Stimulated activated CD8-positive, alpha-beta memory T cell treated with anti-CD3 and anti-CD28 coated beads, Interleukin-4, amount 100 ng/mL, for 4 hours (primary cell): ENCODE data around the gene CDS1.
"Not testable (repeated sequence)": the region's sequence is repeated elsewhere in the genome, so short reads cannot be mapped to it uniquely, and the experiment has no call there.

Source experiments
- DNase-seq, 2 donors: peaks; one replicate each; pipeline ENCODE4 v3.0.0-alpha.2; 2020; ENCODE audit warnings: low read depth in 2 of 2, low spot score in 1 of 2

The CDS1 gene

DNA sequence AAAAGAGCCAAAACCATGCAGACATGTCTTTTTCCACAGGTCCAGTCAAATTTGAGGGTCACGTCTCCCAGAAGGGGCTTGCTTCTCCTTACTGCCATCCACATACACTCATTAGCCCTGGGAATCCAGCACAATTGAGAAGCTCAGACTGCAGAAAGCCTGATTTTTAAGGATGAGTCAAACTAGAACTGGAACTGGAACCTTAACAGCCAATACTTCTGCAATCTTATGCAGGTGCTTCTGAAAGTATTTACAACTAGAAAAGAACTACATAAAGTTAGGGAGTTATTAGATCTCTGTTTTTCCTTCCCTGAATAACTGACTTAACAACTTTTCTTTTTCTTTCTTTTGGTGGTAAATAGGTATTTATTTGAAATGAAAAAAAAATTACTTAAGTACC is 86.3 kb downstream of the CDS1 start:
- no peak for DNase-seq

DNA sequence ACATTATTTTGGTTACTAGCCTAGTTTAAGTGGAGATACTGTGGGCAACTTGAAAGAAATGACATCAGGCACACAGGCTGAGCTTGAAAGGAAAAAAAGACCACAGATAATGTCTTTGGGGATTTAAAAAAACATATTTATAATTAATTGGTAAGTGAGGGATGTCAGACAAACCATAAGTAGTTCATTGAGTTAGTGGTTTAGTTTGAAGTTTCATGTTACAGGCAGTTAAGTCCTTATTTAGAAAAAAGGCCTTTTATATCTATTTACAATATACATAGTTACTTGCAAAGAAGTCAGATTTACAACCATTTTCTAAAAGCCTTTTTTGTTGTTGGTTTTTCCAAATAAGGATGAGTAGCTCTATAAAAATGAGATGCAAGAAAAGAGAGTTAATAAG is 89.2 kb downstream of the CDS1 start:
- no peak for DNase-seq

DNA sequence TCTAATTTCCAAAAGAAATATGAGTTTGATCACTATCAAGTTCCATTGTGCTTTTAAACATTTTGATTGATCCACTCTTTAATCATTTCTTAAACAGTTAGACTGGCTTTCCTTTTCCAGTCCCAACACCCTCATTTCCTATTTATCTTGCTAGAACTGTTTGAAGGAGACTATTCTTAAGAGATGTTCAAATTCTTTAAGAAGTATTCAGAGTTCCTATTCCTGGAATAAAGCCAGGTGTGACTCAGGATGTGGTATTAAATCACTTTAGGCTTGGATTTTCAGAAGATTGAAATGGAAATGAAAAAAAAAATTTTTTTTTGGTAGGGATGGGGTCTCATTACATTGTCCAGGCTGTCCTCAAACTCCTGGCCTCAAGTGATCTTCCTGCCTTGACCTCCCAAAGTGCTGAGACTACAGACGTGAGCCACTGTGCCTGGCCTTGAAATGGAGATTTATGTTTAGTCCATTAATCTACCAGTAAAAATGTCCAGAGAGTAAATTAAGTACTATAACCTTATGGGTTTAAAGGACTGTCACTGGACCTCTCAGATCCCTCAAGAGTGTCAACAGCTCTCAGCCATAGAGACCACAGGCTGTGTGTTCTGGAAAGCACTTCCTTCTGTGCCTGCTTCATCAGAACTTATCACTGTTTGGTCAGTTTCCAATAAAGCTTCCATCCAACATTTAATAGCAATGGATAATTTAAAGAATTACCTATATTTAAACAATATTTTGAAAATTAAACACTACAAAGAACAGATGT is 90.7 kb downstream of the CDS1 start:
- DNase-seq = no peak

DNA sequence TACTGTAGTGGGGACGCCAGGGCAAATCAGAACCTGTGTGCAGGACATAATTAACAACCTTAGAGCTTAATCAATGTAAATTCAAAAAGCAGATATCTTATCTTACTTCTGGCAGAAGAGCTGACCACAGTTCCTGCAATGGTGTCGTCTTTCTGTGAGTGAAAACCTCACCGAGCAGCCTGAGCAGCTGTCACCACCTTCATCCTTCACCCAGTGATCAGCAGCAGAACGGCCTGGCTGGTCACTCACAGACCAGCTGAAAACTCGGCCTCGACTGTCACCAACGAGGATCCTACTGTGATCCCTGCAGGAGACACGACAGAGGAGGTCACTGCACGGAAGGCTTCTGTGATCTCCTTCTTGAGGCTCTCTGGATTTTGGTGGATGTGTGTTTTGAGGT is 94.2 kb downstream of the CDS1 start:
- no peak for DNase-seq

DNA sequence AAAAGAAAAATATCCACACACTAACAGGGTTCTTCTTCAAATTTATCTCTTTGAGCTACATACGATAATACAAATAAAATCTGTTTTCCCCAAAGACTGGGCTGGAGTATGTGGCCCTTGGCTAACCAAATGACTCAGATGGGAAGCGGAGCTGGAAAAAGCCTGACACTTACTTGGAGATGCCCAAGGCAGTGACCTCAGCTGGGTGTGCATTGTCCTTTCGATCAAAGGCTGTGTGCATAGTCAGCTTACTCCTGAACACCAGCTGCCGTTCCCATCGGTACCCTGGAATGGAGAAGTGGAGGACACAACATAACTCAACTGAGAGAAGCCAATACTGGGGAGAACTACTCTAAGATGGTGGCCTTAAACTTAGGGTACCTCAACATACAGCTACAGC is 95.1 kb downstream of the CDS1 start:
- no peak for DNase-seq

DNA sequence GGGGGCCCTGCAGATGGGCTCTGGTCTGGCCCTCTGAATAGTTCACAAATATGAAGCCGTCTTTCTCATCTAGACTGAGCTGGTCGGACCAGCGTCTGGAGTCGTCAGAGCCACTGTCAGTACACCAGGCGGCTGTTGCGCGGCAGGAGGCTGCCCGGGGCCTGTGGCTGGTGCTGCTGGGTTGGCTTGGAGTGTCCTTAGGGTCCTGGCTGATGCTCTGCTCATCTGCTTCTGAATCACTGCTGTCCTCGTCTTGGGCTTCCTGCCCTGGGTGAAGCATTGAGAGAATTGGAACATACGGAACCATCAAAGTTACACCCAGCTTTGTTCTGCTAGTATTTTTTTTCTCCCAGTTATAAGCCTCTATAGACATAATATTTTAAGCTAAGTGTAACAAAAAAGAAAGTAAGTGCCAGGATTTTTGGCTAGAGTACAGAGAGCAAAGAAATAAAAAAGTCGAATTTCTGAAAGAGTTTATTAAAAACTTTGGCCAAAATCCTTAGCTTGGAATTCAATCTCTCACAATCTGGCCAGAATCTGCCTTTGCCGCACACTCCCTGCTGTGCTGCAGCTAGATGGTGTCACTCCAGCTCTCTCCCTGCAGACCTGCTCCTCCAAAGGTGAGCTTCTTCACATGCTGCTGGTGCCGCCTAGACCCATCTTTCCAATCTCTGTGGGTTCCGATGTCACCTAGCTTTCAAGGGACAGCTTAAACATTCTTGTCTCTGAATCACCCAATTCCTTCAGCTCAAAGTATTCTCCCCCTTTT is 96.2 kb downstream of the CDS1 start:
- DNase-seq = no peak

DNA sequence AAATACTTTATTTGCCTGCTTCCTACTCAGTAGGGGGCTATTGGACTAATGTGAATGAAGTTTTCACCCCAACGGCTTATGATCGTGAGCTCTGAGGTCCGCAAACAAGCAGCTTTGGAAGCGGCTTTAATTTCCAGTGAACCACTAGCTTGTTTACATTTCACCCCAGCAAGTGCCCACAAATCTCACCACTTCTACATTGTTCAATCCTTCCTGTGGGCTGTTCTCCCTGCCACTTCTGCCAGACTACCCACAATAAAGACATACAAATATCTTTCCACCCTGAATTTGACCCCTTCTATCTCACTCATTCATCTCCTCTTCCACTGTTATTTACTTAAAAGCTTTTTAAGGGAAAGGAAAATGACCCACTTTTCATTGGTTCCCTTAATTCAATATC is 98.0 kb downstream of the CDS1 start:
- DNase-seq = no peak

DNA sequence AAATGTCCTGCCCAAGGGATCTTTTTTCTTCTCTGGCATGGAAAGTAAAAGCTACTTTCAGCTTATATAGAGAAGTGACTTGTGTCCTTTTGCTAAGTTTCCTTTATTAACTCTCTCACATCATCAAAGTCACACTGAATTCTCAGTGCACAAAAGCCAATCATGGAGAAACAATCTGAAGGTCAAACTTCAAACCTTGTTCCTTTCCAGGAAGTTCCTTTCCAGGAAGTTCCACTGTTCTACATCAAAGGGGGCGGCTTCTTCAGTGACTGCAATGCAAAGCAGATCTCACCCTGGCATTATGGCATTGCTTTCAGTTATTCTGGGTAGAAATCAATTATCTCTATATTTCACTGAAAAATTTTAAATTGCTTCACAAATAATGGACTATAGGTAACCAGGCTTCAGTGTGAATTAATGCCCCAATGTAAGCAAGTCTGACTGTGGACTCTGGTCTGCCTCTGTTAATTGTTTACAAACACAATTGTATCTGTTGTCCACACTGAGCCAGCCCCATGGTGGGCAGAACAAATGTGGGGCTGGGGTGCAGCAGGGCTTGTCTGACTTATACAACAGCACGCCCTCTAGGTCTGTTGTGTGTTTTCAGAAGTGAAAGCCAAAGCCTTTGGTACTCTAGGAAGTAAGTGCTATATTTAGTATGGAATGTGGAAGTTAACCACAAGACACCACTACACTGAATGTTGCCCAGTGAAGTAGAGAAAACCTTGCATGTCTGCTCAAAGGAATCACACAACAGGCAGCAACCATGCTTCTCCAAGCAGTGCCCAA is 98.8 kb downstream of the CDS1 start:
- no peak for DNase-seq

DNA sequence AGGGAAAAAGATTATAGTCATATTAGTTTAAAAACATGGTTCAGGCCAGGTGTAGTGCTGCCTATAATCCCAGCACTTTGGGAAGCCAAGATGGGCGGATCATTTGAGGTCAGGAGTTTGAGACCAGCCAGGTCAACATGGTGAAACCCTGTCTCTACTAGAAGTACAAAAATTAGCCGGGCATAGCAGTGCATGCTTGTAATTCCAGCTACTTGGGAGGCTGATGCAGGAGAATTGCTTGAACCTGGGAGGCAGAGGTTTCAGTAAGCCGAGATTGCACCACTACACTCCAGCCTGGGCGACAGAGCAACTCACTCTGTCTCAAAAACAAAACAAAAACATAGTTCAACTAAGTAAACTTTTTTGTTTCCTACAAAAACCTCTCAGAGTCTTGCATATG is 99.7 kb downstream of the CDS1 start:
- DNase-seq = not testable (repeated sequence)

DNA sequence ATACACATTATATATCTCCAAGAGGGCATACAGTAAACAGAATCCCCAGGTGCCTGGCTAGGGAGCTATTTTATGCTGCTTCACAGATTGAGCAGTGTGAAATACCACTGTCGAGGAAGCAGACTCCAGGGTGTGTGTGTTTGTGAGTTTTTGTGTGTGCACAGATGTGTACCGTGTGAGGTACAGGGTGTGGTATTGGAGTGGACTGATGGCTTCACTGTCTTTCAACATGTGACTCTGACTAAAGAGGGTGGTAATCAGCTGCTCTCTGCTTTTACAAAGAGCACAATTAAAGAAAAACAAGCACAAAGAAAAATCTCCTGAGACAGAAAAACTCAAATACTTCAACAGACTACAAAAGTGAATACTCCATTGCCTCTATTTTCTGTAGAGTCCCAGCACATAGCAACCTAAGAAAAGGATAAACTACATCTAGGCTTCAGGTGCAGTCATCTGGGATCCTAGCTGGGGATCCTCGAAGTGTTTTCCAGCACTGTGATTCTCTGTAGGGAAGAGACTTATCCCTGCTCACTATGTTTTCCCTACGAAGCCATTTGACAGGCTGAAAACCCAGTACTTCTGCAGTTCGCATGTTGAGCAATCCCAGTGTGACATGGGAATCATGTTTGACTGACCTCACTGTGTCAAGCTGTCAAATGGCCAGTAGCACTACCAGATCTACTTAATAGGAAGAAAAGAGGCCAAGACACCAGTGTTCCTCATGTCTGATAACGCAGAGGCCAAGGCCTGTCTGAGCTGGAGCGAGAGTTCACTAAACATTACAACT is 100.3 kb downstream of the CDS1 start:
- no peak for DNase-seq

DNA sequence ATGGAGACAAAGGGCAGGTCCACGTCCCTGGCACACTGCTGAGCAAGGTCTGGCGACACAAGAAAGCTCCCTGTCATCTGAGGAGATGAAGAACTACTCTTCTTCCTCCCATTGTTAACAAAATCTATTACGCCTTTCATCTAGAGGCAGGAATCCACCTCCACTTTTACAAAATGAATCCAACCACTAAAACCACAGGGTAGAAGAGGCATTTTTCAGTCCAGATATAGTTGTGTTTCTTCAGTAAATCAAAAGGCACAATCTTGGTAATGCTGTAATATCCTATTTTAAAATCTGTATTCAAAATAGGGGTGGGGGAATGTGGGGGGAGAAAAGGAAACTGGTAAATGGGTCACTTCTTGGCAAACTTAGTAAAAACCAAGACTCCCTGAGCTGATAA is 101.4 kb downstream of the CDS1 start:
- no peak for DNase-seq

DNA sequence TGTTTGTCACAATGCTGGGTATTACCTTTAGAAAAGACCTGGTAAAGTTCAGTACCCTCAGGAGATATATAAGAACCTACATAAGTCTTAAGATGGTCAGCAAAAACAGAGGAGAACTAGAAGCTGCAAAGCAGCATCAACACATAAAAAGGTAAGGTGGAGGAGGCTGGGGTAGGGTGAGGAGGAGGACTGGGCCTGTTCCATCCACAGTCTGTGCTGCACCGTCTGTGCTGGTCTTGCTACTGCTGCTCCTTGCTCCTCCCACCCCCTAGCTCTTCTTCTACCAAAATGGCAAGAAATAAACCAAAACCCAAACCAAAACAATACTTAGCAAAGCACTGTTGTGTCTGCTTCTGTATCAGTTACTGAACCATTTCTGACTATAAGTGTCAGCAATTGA is 102.2 kb downstream of the CDS1 start:
- DNase-seq = no peak

DNA sequence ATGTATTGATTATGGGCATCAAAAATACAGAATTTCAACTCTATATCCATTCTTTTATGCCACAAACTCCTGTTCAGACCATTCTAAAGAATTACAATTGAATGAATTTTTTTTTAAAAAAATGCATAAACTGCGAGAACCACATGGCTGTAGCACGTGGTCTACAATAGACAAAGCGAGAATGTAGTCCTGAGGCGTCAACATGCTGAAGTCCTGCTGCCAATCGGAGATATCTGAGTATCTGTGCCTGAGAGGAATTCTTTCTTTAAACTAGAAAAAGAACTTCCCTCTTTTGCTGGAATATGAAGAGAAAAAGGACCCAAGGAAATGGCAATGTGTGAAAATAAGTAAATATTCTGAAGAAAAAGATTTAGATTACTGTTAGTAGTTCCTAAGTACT is 105.7 kb downstream of the CDS1 start:
- no peak for DNase-seq

DNA sequence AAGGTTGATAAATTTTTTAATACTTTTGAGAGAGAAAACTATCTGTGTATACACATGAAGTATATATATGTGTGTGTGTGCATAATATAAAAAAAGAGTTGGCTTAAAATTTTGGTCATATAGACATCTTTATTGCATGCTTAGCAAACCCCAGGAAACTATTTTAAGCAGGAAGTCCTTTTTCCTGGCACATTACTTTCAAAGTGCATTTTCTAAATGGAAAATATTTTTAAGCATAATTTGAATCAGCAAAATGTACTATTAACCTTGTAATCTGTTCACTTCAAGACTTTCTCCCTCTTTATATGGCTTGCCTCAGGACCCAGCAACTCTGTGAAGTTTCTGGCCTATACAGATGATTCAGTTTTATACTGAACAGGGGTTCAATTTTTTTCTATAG is 106.3 kb downstream of the CDS1 start:
- no peak for DNase-seq

DNA sequence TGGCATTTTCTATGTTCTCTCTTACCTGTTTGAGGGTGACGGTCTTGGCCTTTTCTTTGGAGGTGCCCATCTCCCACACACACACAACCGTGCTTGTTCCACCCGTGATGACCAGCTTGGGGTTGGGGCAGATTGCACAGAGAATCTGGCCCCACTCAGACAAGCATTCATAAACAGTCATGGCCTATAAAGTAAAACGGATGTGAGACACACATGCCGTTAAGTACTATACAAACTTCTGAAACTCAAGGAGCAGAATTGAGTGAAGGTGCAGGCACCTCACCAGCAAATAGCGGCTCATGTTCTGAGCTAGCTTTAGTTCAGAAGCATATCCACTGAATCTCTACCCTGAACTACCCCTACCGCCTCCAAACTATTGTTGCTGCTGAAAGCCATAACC is 107.6 kb downstream of the CDS1 start:
- no peak for DNase-seq

DNA sequence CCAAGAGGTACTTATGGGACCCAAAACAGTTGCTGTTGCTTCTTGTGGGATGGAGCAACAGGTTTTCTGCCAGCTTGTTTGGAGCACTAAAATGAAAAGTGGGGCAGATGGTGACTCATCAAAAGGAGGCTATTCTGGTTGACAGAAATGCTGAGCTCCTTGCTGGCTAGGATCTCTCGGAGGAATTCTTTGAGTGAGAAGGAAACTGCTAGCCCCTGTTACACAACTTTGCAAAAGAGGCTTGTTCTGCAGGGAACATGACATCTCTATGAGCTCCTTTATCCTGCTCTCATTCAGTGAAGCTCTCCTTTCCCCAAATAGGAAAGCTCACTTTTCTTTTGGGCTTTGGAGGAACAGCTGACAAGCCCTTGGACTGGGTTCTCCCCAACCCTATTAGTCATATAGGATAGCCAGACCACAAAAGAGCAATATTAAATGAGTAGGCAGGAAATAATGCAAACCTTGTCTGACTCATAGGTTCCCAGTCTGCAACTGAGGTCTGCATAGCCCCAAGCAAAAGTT is 108.3 kb downstream of the CDS1 start:
- DNase-seq = no peak

DNA sequence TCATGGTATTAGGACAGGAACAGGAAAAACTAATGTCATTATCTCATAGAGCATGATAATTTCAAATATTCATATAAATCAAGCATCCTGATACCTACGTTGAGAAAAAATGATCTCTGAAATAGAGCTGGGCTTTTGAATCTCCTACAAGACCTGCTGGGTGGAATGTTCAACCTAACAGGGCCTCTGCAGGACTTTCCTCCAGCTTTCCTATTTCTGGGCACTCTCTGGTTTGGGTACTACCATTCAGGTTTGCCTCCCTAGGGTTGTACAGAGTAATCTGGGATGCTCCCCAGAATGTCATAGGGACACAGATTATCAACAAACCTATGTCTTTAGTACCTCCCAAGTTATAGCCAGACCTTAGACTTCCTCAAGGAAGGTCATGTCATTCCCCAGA is 108.9 kb downstream of the CDS1 start:
- no peak for DNase-seq

DNA sequence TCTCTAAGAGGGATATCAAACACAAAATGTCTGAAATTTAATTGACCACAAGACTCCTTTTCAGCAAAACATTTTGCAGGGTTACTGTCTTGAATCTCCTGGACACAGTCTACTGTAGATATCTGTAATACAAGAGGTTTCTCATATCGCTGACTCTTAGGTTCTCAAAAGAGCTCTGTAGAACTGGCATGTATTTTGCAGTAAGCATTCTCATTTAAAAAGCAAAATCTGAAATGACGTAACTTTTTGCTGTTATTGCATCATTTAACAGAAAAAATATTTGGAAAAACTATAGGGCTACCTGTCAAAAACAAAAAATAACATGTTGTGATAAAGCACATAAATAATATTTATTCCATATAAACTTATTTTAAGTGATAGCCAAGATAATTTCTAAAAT is 114.2 kb downstream of the CDS1 start:
- DNase-seq = no peak

DNA sequence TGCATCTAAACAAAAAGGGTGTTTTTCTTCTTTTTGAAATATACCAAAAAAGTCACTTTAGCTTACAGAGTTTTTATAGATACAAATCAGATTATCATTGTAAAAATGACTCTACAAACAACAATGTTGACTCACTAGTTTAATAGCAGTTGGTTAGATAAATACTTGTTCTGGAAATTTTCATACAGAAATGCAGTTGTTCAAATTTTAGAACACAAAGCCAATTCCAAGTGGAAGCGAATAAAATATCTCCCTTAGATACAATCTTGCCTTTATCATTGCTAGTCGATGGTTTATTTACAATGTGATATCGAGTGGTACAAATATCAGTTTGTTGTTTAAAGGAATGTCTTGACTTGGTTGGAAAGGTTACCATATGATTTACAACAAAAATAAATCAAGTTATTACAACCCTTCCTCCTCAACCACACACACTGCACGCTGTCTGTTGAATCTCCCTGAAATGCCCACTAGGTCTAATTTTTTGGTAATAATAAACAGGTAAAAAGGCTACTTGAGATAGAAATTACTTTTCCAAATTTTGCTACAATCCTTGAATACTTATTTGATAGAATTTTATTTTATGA is 114.8 kb downstream of the CDS1 start:
- no peak for DNase-seq

DNA sequence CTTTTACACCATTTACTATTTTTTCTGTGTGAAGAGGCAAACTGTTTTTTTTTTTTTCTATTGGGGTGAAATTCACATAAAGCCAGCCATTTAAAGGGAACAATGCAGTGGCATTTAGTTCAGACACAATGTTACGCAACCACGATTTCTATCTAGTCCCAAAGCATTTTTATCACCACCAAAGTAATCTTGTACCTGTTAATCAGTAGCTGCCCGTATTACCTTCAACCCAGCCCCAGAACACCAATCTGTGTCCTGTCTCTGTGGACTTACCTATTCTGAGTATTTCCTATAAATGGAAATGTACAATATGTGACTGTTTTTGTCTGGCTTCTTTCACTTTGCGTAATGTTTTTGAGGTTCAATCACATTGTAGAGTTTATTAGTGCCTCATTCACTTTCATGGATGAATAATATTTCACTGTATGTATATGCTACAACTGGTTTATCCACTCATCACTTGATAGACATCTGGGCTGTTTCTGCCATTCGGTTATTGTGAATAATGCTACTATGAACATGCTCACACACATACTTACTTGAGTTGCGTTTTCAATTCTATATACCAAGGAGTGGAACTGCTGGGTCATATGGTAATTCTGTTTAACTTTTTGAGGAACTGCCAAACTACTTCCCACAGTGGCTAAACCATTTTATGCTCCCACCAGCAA is 116.2 kb downstream of the CDS1 start:
- no peak for DNase-seq
